ENCODE measurements around the gene ASIC2.

Gene ASIC2

GRCh38 chr17:33138627-33139026, 154.5 kb downstream of the ASIC2 start:
- Mint-ChIP-seq H3K27me3 (peaks cover 30% of the 10 kb centered on the region), H3K27ac (no peak overlapping the region), H3K4me1 (no peaks in the 10 kb centered on the region), H3K9me3 (no peaks in the 10 kb centered on the region), H3K4me3 (no peak overlapping the region)
- DNase-seq (no peak), ATAC-seq (no peak)

- no peak for ATAC-seq
- no peak overlapping the region for H3K4me3 Mint-ChIP-seq
- H3K27ac Mint-ChIP-seq: no peak overlapping the region
- peaks cover 40% of the 10 kb centered on the region for H3K27me3 Mint-ChIP-seq
- no peaks in the 10 kb centered on the region for H3K9me3 Mint-ChIP-seq
- no peaks in the 10 kb centered on the region for H3K4me1 Mint-ChIP-seq
- no peak for DNase-seq
Measured at GRCh38 chr17:33137426-33137825, 155.7 kb downstream of the ASIC2 start.

GRCh38 chr17:33135691-33136090, 157.4 kb downstream of the ASIC2 start:
- Mint-ChIP-seq H3K27ac (no peak overlapping the region), H3K9me3 (no peaks in the 10 kb centered on the region), H3K4me1 (no peaks in the 10 kb centered on the region), H3K4me3 (no peak overlapping the region), H3K27me3 (peaks cover 40% of the 10 kb centered on the region)
- ATAC-seq (no peak), DNase-seq (no peak)

- Mint-ChIP-seq H3K4me1 (no peaks in the 10 kb centered on the region), H3K27ac (no peak overlapping the region), H3K9me3 (no peaks in the 10 kb centered on the region), H3K27me3 (peaks cover 11% of the 10 kb centered on the region), H3K4me3 (no peak overlapping the region)
- DNase-seq (no peak), ATAC-seq (no peak)
Measured at GRCh38 chr17:33131620-33132019, 161.5 kb downstream of the ASIC2 start.

- H3K27ac Mint-ChIP-seq: no peak overlapping the region
- no peaks in the 10 kb centered on the region for H3K4me1 Mint-ChIP-seq
- DNase-seq (no peak), ATAC-seq (no peak)
- no peaks in the 10 kb centered on the region for H3K9me3 Mint-ChIP-seq
- no peak overlapping the region for H3K4me3 Mint-ChIP-seq
- H3K27me3 Mint-ChIP-seq: peaks cover 2% of the 10 kb centered on the region
Measured at GRCh38 chr17:33127706-33128105, 165.4 kb downstream of the ASIC2 start.

DNA sequence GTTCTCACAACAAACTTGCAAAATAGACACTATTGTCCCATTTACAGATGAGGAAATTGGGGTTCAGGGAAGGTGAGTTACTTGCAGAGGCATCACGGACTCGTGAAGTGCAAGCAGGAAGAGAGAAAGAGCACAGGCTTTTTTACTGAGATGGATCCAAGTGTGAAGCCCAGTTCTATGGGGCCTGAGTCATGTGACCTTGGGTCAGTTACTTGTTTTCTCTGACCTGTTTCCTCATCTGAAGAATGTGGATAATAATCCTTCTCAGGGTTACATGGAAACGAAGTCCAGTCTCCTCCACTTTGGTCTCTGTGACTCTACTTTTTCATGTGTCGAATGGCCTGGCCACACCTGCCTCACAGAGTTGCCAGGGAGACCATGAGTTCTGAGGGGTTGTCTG, 167.0 kb downstream of the ASIC2 start:
- no peak for ATAC-seq
- DNase-seq: no peak
- Mint-ChIP-seq H3K27me3 (peaks cover 14% of the 10 kb centered on the region), H3K4me1 (no peaks in the 10 kb centered on the region), H3K9me3 (no peaks in the 10 kb centered on the region), H3K4me3 (no peak overlapping the region), H3K27ac (no peak overlapping the region)

DNA sequence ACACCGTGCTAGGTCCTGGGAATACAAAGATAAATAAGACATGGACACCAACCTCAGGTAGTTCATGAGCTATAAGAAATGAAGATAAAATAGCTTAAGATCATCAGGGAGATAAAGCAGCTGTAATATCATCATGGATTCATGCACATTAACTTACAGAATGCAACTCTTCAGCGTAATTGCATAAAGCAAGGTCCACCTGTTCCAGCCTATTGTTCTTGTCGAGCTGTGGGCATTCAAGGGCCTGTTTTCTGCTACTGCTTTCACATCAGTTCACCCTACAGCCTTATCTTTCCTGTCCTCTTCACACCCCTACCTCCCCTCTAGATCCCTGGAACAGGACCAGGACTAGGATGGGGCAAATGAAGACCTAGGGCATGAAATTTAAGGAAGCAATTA, 167.5 kb downstream of the ASIC2 start:
- Mint-ChIP-seq H3K27ac (no peak overlapping the region), H3K27me3 (peaks cover 17% of the 10 kb centered on the region), H3K9me3 (no peaks in the 10 kb centered on the region), H3K4me1 (no peaks in the 10 kb centered on the region), H3K4me3 (no peak overlapping the region)
- DNase-seq (no peak), ATAC-seq (no peak)

- ATAC-seq (no peak), DNase-seq (no peak)
- H3K27me3 Mint-ChIP-seq: peaks cover 21% of the 10 kb centered on the region
- no peak overlapping the region for H3K4me3 Mint-ChIP-seq
- H3K9me3 Mint-ChIP-seq: no peaks in the 10 kb centered on the region
- no peaks in the 10 kb centered on the region for H3K4me1 Mint-ChIP-seq
- no peak overlapping the region for H3K27ac Mint-ChIP-seq
Measured at GRCh38 chr17:33124871-33125551, 168.1 kb downstream of the ASIC2 start.

DNA sequence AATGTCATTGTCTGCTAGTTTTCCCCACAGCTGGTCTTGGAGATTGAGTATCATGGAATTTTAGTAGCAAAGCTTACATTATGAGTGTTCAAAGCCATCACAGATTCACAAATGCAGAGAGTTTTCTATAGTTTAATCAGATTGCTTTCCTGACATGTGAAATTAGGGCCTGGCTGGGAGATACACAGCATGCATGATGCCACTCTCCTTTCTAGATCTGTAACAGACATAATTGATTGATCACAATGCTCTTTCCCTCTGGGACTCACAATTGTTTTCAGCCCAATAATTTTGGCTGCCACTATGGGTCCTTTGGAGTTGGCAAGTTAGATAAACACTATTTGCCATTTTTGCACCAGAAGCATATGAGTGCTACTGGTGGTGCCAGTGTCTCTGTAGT, 168.9 kb downstream of the ASIC2 start:
- no peaks in the 10 kb centered on the region for H3K9me3 Mint-ChIP-seq
- ATAC-seq: no peak
- peaks cover 22% of the 10 kb centered on the region for H3K27me3 Mint-ChIP-seq
- H3K4me1 Mint-ChIP-seq: no peaks in the 10 kb centered on the region
- no peak overlapping the region for H3K27ac Mint-ChIP-seq
- H3K4me3 Mint-ChIP-seq: no peak overlapping the region
- DNase-seq: no peak

GRCh38 chr17:33121756-33122155, 171.3 kb downstream of the ASIC2 start:
- Mint-ChIP-seq H3K9me3 (no peaks in the 10 kb centered on the region), H3K27ac (no peak overlapping the region), H3K27me3 (peaks cover 22% of the 10 kb centered on the region), H3K4me1 (no peaks in the 10 kb centered on the region), H3K4me3 (no peak overlapping the region)
- no peak for ATAC-seq
- no peak for DNase-seq

GRCh38 chr17:33121272-33121671, 171.8 kb downstream of the ASIC2 start:
- H3K27ac Mint-ChIP-seq: peak overlapping the region in 1 of 2 donors; percentile 20
- H3K9me3 Mint-ChIP-seq: no peaks in the 10 kb centered on the region
- DNase-seq: no peak
- H3K27me3 Mint-ChIP-seq: peaks cover 22% of the 10 kb centered on the region
- ATAC-seq: no peak
- H3K4me1 Mint-ChIP-seq: no peaks in the 10 kb centered on the region
- no peak overlapping the region for H3K4me3 Mint-ChIP-seq

- H3K27ac Mint-ChIP-seq: no peak overlapping the region
- ATAC-seq: no peak
- H3K9me3 Mint-ChIP-seq: no peaks in the 10 kb centered on the region
- H3K4me1 Mint-ChIP-seq: no peaks in the 10 kb centered on the region
- no peak for DNase-seq
- H3K27me3 Mint-ChIP-seq: peaks cover 29% of the 10 kb centered on the region
- H3K4me3 Mint-ChIP-seq: no peak overlapping the region
Measured at GRCh38 chr17:33120103-33120502, 173.0 kb downstream of the ASIC2 start.

- Mint-ChIP-seq H3K27me3 (peaks cover 30% of the 10 kb centered on the region), H3K4me3 (no peak overlapping the region), H3K9me3 (no peaks in the 10 kb centered on the region), H3K27ac (no peak overlapping the region), H3K4me1 (no peaks in the 10 kb centered on the region)
- no peak for DNase-seq
- no peak for ATAC-seq
Measured at GRCh38 chr17:33118391-33119075, 174.6 kb downstream of the ASIC2 start.

- no peak overlapping the region for H3K4me3 Mint-ChIP-seq
- peaks cover 37% of the 10 kb centered on the region for H3K27me3 Mint-ChIP-seq
- no peak for DNase-seq
- H3K9me3 Mint-ChIP-seq: no peaks in the 10 kb centered on the region
- peak overlapping the region in 1 of 2 donors; percentile 44 for H3K27ac Mint-ChIP-seq
- H3K4me1 Mint-ChIP-seq: no peaks in the 10 kb centered on the region
- no peak for ATAC-seq
Measured at GRCh38 chr17:33116021-33116551, 177.0 kb downstream of the ASIC2 start.

- DNase-seq (no peak), ATAC-seq (no peak)
- Mint-ChIP-seq H3K27ac (no peak overlapping the region), H3K27me3 (peaks cover 38% of the 10 kb centered on the region), H3K4me3 (no peak overlapping the region), H3K4me1 (no peaks in the 10 kb centered on the region), H3K9me3 (no peaks in the 10 kb centered on the region)
Measured at GRCh38 chr17:33115366-33115765, 177.7 kb downstream of the ASIC2 start.

- Mint-ChIP-seq H3K27me3 (peaks cover 33% of the 10 kb centered on the region), H3K9me3 (no peaks in the 10 kb centered on the region), H3K4me1 (no peaks in the 10 kb centered on the region), H3K4me3 (no peak overlapping the region), H3K27ac (no peak overlapping the region)
- ATAC-seq (no peak), DNase-seq (no peak)
Measured at GRCh38 chr17:33113991-33114370, 179.1 kb downstream of the ASIC2 start.
